GM12878 (cell line): Measurements from ENCODE around the gene COL4A4.

ENCODE experiments used
- CTCF ChIP-seq, 3 experiments: IDR thresholded peaks in 2 of 3; conservative IDR thresholded peaks in 1 of 3; 2 replicates each; pipeline ENCODE4 v1.5.1; 2011; ENCODE audit warnings: low read depth in 3 of 3, low read length in 3 of 3, mild to moderate bottlenecking in 3 of 3, control low read depth in 2 of 3, moderate library complexity in 2 of 3, inconsistent platforms in 1 of 3, mixed read lengths in 1 of 3; ENCODE audit not compliant: control insufficient read depth in 2 of 3, insufficient read depth in 1 of 3; ENCODE audit errors: extremely low read depth in 1 of 3
- GABPA ChIP-seq: IDR thresholded peaks from 2 replicates; pipeline ENCODE4 v1.6.1; 2014; ENCODE audit warnings: antibody characterized with exemption, low read depth, mild to moderate bottlenecking, inconsistent platforms
- MYC ChIP-seq: IDR thresholded peaks from 2 replicates; pipeline ENCODE4 v1.6.1; 2011; ENCODE audit warnings: mild to moderate bottlenecking, low read length, moderate library complexity, inconsistent platforms; ENCODE audit not compliant: insufficient read depth, insufficient replicate concordance, insufficient read length, severe bottlenecking
- SP1 ChIP-seq: IDR thresholded peaks from one replicate; pipeline ENCODE4 v1.6.1; 2011; ENCODE audit warnings: low read depth, low read length
- SREBF2 ChIP-seq: IDR thresholded peaks from 2 replicates; pipeline ENCODE4 v1.6.1; 2012; ENCODE audit warnings: mild to moderate bottlenecking, low read length
- SRF ChIP-seq, 2 experiments: IDR thresholded peaks; 2 replicates each; pipeline ENCODE4 v1.6.1; 2011; ENCODE audit warnings: low read depth in 2 of 2, low read length in 2 of 2, mild to moderate bottlenecking in 1 of 2, moderate library complexity in 1 of 2
- YY1 ChIP-seq: IDR thresholded peaks from 2 replicates; pipeline ENCODE4 v1.6.1; 2011; ENCODE audit warnings: low read depth, mild to moderate bottlenecking, low read length
- TF ChIP-seq, protein P1 (sequence below): fragments of 450-650 bp; IDR thresholded peaks from 2 replicates; pipeline ENCODE4 v1.6.1; 2014; ENCODE audit warnings: mild to moderate bottlenecking

- TF ChIP-seq SREBF2 (no peak), SP1 (no peak), GABPA (no peak), CTCF (IDR thresholded peaks at IDR 0.05 in 2 of 3, conservative IDR thresholded peaks at IDR 0.05 in 1 of 3; ENCODE audit: control insufficient read depth in 2 of 3, extremely low read depth in 1 of 3, insufficient read depth in 1 of 3, low read depth in 3 of 3, low read length in 3 of 3) (no peak), SRF (IDR thresholded peaks at IDR 0.05; ENCODE audit: low read depth in 2 of 2, low read length in 2 of 2) (no peak), YY1 (no peak), MYC (no peak)
- TF ChIP-seq, protein P1, sequence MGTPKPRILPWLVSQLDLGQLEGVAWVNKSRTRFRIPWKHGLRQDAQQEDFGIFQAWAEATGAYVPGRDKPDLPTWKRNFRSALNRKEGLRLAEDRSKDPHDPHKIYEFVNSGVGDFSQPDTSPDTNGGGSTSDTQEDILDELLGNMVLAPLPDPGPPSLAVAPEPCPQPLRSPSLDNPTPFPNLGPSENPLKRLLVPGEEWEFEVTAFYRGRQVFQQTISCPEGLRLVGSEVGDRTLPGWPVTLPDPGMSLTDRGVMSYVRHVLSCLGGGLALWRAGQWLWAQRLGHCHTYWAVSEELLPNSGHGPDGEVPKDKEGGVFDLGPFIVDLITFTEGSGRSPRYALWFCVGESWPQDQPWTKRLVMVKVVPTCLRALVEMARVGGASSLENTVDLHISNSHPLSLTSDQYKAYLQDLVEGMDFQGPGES = no peak
Measured at GRCh38 chr2:227124811-227125210, 39.2 kb downstream of the COL4A4 start.
